COLO668 (cell line): ENCODE results near the gene PTRHD1.

Experiments
- DNase-seq: peaks from one replicate; lab custom pipeline; 2025; ENCODE audit not compliant: unreplicated experiment; lab: John Stamatoyannopoulos, UW

PTRHD1 gene

GRCh38 chr2:24762518-24762917, 30.7 kb downstream of the PTRHD1 start:
- DNase-seq, result no peak

GRCh38 chr2:24761866-24762265, 31.3 kb downstream of the PTRHD1 start:
- no peak for DNase-seq

- DNase-seq, result no peak
These were observed 36.4 kb downstream of the PTRHD1 start for GRCh38 chr2:24756789-24757188.

- DNase-seq, result no peak
These were observed 38.0 kb downstream of the PTRHD1 start for GRCh38 chr2:24754985-24755705.

GRCh38 chr2:24749069-24749691, 44.0 kb downstream of the PTRHD1 start:
- DNase-seq, result no peak

- DNase-seq, result no peak
These were observed 45.9 kb downstream of the PTRHD1 start for GRCh38 chr2:24747299-24747698.

GRCh38 chr2:24745825-24746224, 47.4 kb downstream of the PTRHD1 start:
- DNase-seq, result no peak

- DNase-seq, result no peak
These were observed 48.8 kb downstream of the PTRHD1 start for GRCh38 chr2:24744356-24744755.

- DNase-seq, result no peak
These were observed 49.3 kb downstream of the PTRHD1 start for GRCh38 chr2:24743924-24744323.

- DNase-seq, result no peak
These were observed 50.5 kb downstream of the PTRHD1 start for GRCh38 chr2:24742730-24743129.

- no peak for DNase-seq
These were observed 53.0 kb downstream of the PTRHD1 start for GRCh38 chr2:24740142-24740541.
